Activated B cell treated with CpG ODN at 0.5 μM for 24 hours (primary cell): Measurements from ENCODE around the gene SUMF1. TPM values are rescaled to one million over a fixed set of nuclear protein-coding genes. Genes with fewer than 3 reads are reported as not detected.

Experiments
- ATAC-seq: fragments of 200-7000 bp; cut with Tn5 transposase; one replicate; pipeline ENCODE4 v1.10.0; 2021; ENCODE audit warnings: low read depth, mild to moderate bottlenecking, moderate library complexity
- CTCF ChIA-PET: fragments of 350-600 bp; sonication (Branson Sonifier 250); formaldehyde crosslinking; loops from one replicate; lab custom pipeline; 2021; ENCODE audit warnings: antibody characterized with exemption; lab: Charles Lee
- POLR2A ChIA-PET: fragments of 350-600 bp; sonication (Branson Sonifier 250); formaldehyde crosslinking; loops from one replicate; lab custom pipeline; 2021; ENCODE audit warnings: antibody characterized with exemption; lab: Charles Lee
- DNase-seq: peaks from one replicate; pipeline ENCODE4 v3.0.0; 2022
- H3K27ac Mint-ChIP-seq: one replicate; pipeline ENCODE4 v1.8.0; 2020; ENCODE audit warnings: mixed read lengths
- H3K27me3 Mint-ChIP-seq: one replicate; pipeline ENCODE4 v1.8.0; 2021; ENCODE audit warnings: mixed read lengths
- H3K36me3 Mint-ChIP-seq: one replicate; pipeline ENCODE4 v1.8.0; 2021; ENCODE audit warnings: low read depth, mixed read lengths
- H3K4me1 Mint-ChIP-seq: one replicate; pipeline ENCODE4 v1.8.0; 2021; ENCODE audit warnings: mixed read lengths
- H3K4me3 Mint-ChIP-seq: one replicate; pipeline ENCODE4 v1.8.0; 2020; ENCODE audit warnings: mild to moderate bottlenecking, mixed read lengths
- H3K9me3 Mint-ChIP-seq: one replicate; pipeline ENCODE4 v1.8.0; 2020; ENCODE audit warnings: mixed read lengths
- CTCF ChIP-seq: fragments of 200-600 bp; IDR thresholded peaks from one replicate; pipeline ENCODE4 v1.8.0; 2022; ENCODE audit warnings: antibody characterized with exemption, mild to moderate bottlenecking
- intact Hi-C: fragments of 100-400 bp; cut with micrococcal nuclease; formaldehyde crosslinking; loops from one replicate; pipeline ENCODE4 v1.15.1; 2024
- total RNA-seq: library from RNA; stranded (reverse); gene quantifications from 2 replicates; pipeline ENCODE4 v1.2.3, GENCODE V29; 2022

Gene SUMF1
- total RNA-seq, 1 donor from 2014 or later = 20.7 TPM

GRCh38 chr3:4314688-4315087, 152.4 kb downstream of the SUMF1 start:
- no peak for TF ChIP-seq CTCF
- no peak overlapping the region for H3K27ac Mint-ChIP-seq

GRCh38 chr3:4313606-4314293, 153.3 kb downstream of the SUMF1 start:
- Mint-ChIP-seq H3K27ac (no peak overlapping the region), H3K27me3 (no peaks in the 10 kb centered on the region), H3K4me1 (no peaks in the 10 kb centered on the region), H3K36me3 (peaks cover 27% of the 10 kb centered on the region), H3K9me3 (no peaks in the 10 kb centered on the region), H3K4me3 (no peak overlapping the region)
- no peak for DNase-seq
- CTCF ChIA-PET = no interaction called here
- ATAC-seq = no peak
- intact Hi-C loops = no loop called here
- POLR2A ChIA-PET = no interaction called here
- no peak for TF ChIP-seq CTCF

More at GRCh38 chr3:4314688-4315087, 152.4 kb downstream of the SUMF1 start:
- Mint-ChIP-seq H3K4me1 (no peaks in the 10 kb centered on the region), H3K9me3 (no peaks in the 10 kb centered on the region), H3K36me3 (peaks cover 26% of the 10 kb centered on the region), H3K4me3 (no peak overlapping the region), H3K27me3 (no peaks in the 10 kb centered on the region)
- DNase-seq = no peak
- no peak for ATAC-seq
- POLR2A ChIA-PET = interaction anchor here (1.0 kb wide), 1 partner anchor 11 kb away, joined by 5 read pairs; the partner anchor contains the start of gene SETMAR
- intact Hi-C loops = no loop called here
- CTCF ChIA-PET = no interaction called here

- POLR2A ChIA-PET = no interaction called here
- H3K27ac Mint-ChIP-seq = no peak overlapping the region
- H3K36me3 Mint-ChIP-seq = peaks cover 31% of the 10 kb centered on the region
- no peak overlapping the region for H3K4me3 Mint-ChIP-seq
- no peaks in the 10 kb centered on the region for H3K4me1 Mint-ChIP-seq
- no peak for ATAC-seq
- CTCF ChIA-PET = no interaction called here
- H3K9me3 Mint-ChIP-seq = no peaks in the 10 kb centered on the region
- no peak for DNase-seq
- no peak for TF ChIP-seq CTCF
- H3K27me3 Mint-ChIP-seq = no peaks in the 10 kb centered on the region
- intact Hi-C loops = no loop called here
Measured at GRCh38 chr3:4311496-4311895, 155.6 kb downstream of the SUMF1 start.

Other genes starting within 250 kb of the SUMF1 start
- 10.3 and 11.4 TPM in 2 replicates for gene SETMAR, start 163.9 kb downstream of the SUMF1 start, total RNA-seq
- gene ITPR1, start 26.1 kb upstream of the SUMF1 start, total RNA-seq = 116 and 143 TPM in 2 replicates